Omental fat pad (tissue), 4 donors: ENCODE measurements around the gene USP9Y. TPM values are rescaled to one million over a fixed set of nuclear protein-coding genes. Genes with fewer than 3 reads are reported as not detected.

Experiments used
- ATAC-seq: fragments of 150-250 bp; one replicate; pipeline ENCODE4 v1.9.1; 2016; ENCODE audit warnings: mild to moderate bottlenecking, moderate library complexity; ENCODE audit not compliant: low FRiP score
- DNase-seq: peaks from one replicate; pipeline ENCODE4 v3.0.0-alpha.2; 2019; ENCODE audit warnings: low spot score
- total RNA-seq, 4 donors: library from RNA; depleted of rRNA; stranded (reverse); fragments of >200 nt; gene quantifications; one replicate each; pipeline ENCODE4 v1.1.0, GENCODE V29; 2016
- TF ChIP-seq, protein P1 (sequence below), 3 donors: fragments of 450-650 bp; IDR thresholded peaks; one replicate each; pipeline ENCODE4 v1.5.1; 2016 to 2017; ENCODE audit warnings: antibody characterized with exemption in 3 of 3, mild to moderate bottlenecking in 3 of 3, moderate library complexity in 2 of 3

USP9Y gene
- total RNA-seq, 4 donors from 2014 or later = 0.06 to 24.3 (median 12.3) TPM

DNA sequence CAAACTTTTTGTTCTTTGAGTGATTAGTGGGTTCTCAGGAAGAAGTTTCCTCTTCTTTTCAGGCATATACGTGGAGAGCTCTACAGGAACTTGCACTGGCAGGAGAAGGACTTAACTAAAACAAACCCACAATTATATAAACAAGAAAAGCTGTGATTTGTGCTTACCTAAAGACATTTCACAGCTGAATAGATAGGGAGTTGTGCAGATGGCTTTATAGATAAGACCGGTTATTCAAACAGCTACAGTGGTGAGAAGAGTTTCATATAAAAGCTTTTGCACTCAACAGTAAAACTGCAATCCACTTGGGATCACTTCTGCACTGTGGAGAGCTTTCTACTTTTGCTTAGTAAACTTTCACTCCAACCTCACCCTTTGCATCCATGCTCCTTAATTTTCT, 197.6 kb downstream of the USP9Y start:
- no peak for ATAC-seq

DNA sequence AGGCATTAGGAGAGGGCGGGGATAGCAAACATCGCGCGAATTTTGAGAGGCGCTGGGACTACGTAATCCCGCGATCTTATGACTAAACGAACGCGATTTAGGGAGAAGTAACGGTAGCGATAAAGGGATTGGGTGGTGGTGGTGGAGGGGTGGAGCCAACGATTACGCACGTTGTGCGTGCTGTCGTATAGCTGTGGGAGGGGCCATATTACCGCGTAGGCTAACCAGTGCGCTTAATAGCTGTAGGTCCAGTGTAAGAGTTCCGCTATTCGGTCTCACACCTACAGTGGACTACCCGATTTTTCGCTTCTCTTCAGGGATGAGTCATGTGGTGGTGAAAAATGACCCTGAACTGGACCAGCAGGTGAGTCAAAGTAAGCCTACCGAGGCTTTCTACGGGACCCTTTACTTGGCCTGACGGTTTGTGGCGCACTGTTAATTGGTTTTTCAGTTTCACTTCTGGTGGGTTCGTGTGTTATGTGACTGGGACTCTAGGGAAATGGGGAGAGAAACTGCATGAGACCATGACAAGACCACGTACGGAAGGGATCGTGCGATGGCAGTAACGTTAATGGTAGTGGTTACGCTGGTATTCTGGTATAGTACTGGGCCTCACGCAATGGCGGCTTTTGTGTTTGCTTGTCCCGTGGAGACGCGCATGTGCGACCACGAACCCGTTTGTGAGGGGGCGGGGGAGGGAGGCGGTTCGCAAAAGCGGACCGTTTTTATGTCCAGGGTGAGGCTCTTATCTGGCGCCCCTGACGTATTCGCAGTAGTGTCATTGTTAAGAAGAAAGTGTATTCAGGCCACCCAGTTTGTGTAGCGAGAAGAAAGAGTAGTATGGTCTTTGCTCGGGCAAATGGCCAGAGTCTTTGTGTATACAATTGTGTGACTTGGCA, 203.8 kb downstream of the USP9Y start, which contains the start of gene DDX3Y:
Gene DDX3Y (plus strand): TSS at position 251 of the 899 bp plus-strand sequence. CDS start 69 bp downstream, at position 320.
- ATAC-seq (no peak), DNase-seq (no peak)
- TF ChIP-seq, protein P1, sequence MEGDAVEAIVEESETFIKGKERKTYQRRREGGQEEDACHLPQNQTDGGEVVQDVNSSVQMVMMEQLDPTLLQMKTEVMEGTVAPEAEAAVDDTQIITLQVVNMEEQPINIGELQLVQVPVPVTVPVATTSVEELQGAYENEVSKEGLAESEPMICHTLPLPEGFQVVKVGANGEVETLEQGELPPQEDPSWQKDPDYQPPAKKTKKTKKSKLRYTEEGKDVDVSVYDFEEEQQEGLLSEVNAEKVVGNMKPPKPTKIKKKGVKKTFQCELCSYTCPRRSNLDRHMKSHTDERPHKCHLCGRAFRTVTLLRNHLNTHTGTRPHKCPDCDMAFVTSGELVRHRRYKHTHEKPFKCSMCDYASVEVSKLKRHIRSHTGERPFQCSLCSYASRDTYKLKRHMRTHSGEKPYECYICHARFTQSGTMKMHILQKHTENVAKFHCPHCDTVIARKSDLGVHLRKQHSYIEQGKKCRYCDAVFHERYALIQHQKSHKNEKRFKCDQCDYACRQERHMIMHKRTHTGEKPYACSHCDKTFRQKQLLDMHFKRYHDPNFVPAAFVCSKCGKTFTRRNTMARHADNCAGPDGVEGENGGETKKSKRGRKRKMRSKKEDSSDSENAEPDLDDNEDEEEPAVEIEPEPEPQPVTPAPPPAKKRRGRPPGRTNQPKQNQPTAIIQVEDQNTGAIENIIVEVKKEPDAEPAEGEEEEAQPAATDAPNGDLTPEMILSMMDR (IDR thresholded peaks at IDR 0.05) = no peak

More for the DNA sequence above, 197.6 kb downstream of the USP9Y start:
- TF ChIP-seq, protein P1 (IDR thresholded peaks at IDR 0.05) = no peak
- no peak for DNase-seq

DNA sequence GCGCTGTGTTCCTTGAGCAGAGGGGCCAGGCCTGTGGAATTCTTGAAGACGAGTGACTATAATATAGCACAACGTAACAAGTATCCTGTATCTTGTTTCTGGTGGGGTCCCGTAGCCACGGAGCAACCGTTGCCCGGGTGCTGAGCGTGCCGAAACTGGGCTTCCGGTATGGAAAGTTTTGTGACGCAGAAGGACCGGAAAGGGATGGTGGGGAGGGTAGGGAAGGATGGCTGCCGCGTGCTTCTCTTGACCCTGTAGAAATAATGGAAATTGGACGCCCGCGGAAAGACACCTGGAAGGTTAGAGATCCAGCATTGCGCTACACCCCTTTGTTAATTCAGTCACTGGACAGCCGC, 204.5 kb downstream of the USP9Y start:
- no peak for DNase-seq
- ATAC-seq = no peak
- TF ChIP-seq, protein P1 (IDR thresholded peaks at IDR 0.05) = no peak

DNA sequence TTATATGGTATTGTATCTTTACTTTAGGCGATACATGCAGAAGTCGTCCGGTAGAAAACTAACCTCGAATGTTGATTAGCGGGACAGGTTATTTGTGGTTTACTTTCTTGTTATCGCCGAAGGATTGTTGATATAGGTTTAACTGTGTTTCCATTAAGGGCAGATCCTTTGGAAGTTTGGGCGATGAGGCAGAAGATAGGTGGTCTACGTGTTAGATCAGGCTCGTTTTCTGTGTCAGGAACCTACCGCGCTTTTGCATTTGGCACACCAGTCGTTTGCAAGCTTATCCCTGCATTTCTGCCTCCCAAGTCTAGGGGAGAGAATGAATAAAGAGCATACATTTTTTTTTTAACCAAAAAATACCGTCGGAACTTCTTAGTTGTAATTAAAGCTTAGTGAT, 204.9 kb downstream of the USP9Y start:
- TF ChIP-seq, protein P1 (IDR thresholded peaks at IDR 0.05) = no peak
- DNase-seq (no peak), ATAC-seq (no peak)

Other genes starting within 250 kb of the USP9Y start
- gene DDX3Y, start 203.6 kb downstream of the USP9Y start, total RNA-seq = 100 to 1,000 TPM in 2 of 4 donors, under 1 TPM in 2; 0.13 to 166 (median 52.0) TPM